ENCODE measurements around the gene ABCA13.

Gene ABCA13

GRCh38 chr7:48528646-48529045 lies 357.4 kb downstream of the ABCA13 start:
- TF ChIP-seq, protein P1, sequence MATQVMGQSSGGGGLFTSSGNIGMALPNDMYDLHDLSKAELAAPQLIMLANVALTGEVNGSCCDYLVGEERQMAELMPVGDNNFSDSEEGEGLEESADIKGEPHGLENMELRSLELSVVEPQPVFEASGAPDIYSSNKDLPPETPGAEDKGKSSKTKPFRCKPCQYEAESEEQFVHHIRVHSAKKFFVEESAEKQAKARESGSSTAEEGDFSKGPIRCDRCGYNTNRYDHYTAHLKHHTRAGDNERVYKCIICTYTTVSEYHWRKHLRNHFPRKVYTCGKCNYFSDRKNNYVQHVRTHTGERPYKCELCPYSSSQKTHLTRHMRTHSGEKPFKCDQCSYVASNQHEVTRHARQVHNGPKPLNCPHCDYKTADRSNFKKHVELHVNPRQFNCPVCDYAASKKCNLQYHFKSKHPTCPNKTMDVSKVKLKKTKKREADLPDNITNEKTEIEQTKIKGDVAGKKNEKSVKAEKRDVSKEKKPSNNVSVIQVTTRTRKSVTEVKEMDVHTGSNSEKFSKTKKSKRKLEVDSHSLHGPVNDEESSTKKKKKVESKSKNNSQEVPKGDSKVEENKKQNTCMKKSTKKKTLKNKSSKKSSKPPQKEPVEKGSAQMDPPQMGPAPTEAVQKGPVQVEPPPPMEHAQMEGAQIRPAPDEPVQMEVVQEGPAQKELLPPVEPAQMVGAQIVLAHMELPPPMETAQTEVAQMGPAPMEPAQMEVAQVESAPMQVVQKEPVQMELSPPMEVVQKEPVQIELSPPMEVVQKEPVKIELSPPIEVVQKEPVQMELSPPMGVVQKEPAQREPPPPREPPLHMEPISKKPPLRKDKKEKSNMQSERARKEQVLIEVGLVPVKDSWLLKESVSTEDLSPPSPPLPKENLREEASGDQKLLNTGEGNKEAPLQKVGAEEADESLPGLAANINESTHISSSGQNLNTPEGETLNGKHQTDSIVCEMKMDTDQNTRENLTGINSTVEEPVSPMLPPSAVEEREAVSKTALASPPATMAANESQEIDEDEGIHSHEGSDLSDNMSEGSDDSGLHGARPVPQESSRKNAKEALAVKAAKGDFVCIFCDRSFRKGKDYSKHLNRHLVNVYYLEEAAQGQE (IDR thresholded peaks at IDR 0.05; ENCODE audit: insufficient read depth in 1 of 2, low read depth in 2 of 2, low read length in 2 of 2) = no peak
- TF ChIP-seq TAF1 (IDR thresholded peaks at IDR 0.05; ENCODE audit: borderline replicate concordance, insufficient read depth, low read length) (no peak), POLR2AphosphoS5 (IDR thresholded peaks at IDR 0.05; ENCODE audit: low read depth, low read length) (no peak), SIN3A (IDR thresholded peaks at IDR 0.05; ENCODE audit: borderline replicate concordance, insufficient read depth, low read length) (no peak), FOXP2 (optimal IDR thresholded peaks at IDR 0.05; ENCODE audit: borderline replicate concordance, extremely low read depth, extremely low read length, insufficient read depth) (no peak)

- TF ChIP-seq FOXP2 (optimal IDR thresholded peaks at IDR 0.05; ENCODE audit: borderline replicate concordance, extremely low read depth, extremely low read length, insufficient read depth) = no peak
- no peak for TF ChIP-seq POLR2AphosphoS5 (IDR thresholded peaks at IDR 0.05; ENCODE audit: low read depth, low read length)
- no peak for TF ChIP-seq TAF1 (IDR thresholded peaks at IDR 0.05; ENCODE audit: borderline replicate concordance, insufficient read depth, low read length)
These were observed 366.3 kb downstream of the ABCA13 start for GRCh38 chr7:48537561-48537960.

GRCh38 chr7:48540746-48541145 lies 369.5 kb downstream of the ABCA13 start:
- TF ChIP-seq, protein P1 (IDR thresholded peaks at IDR 0.05; ENCODE audit: insufficient read depth in 1 of 2, low read depth in 2 of 2, low read length in 2 of 2) = no peak
- no peak for TF ChIP-seq POLR2AphosphoS5 (IDR thresholded peaks at IDR 0.05; ENCODE audit: low read depth, low read length)
- no peak for TF ChIP-seq FOXP2 (optimal IDR thresholded peaks at IDR 0.05; ENCODE audit: borderline replicate concordance, extremely low read depth, extremely low read length, insufficient read depth)
- TF ChIP-seq TAF1 (IDR thresholded peaks at IDR 0.05; ENCODE audit: borderline replicate concordance, insufficient read depth, low read length) = no peak
- TF ChIP-seq SIN3A (IDR thresholded peaks at IDR 0.05; ENCODE audit: borderline replicate concordance, insufficient read depth, low read length) = no peak

DNA sequence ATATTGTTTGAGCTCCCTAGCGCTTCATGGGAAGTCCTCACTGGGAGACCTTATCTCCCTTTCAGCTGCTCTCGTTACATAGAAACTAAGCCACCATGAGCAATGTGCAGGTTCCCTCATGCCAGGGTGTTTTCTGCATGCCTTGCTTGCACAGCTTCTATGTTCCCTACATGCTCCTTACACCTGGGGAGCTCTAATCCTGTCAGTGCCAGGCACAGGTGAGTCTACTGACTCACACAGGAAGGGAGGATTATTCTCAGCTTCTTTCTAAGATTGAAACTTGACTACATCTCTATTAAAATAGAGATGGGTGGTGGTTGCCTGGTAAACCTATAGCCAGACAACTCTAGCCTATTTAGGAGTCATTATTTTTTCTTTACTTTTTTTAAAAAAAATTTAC lies 377.4 kb downstream of the ABCA13 start:
- TF ChIP-seq POLR2AphosphoS5 (IDR thresholded peaks at IDR 0.05; ENCODE audit: low read depth, low read length) (no peak), SIN3A (IDR thresholded peaks at IDR 0.05; ENCODE audit: borderline replicate concordance, insufficient read depth, low read length) (no peak), TAF1 (IDR thresholded peaks at IDR 0.05; ENCODE audit: borderline replicate concordance, insufficient read depth, low read length) (no peak), FOXP2 (optimal IDR thresholded peaks at IDR 0.05; ENCODE audit: borderline replicate concordance, extremely low read depth, extremely low read length, insufficient read depth) (no peak)
- TF ChIP-seq, protein P1 (IDR thresholded peaks at IDR 0.05; ENCODE audit: insufficient read depth in 1 of 2, low read depth in 2 of 2, low read length in 2 of 2) = no peak

DNA sequence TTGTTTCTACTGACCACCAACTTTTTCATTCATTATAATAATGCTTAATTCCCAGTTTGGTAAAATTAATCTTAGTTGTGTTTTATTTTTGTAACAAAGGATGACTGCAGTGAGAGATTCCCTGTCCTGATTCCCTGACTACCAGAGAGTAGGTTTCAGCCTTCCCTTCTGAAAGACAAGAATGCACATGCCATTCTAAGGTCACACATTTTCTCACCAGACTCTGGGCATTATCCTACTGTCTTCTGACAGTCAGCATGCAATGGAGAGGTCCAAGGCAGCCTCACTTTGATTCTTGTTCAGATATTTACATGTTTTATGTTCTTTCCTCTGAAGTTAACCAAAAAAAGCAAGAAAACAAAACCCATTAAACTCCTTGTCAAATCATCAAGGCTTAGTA lies 380.4 kb downstream of the ABCA13 start:
- TF ChIP-seq FOXP2 (optimal IDR thresholded peaks at IDR 0.05; ENCODE audit: borderline replicate concordance, extremely low read depth, extremely low read length, insufficient read depth) = no peak
- no peak for TF ChIP-seq SIN3A (IDR thresholded peaks at IDR 0.05; ENCODE audit: borderline replicate concordance, insufficient read depth, low read length)
- TF ChIP-seq, protein P1 (IDR thresholded peaks at IDR 0.05; ENCODE audit: insufficient read depth in 1 of 2, low read depth in 2 of 2, low read length in 2 of 2) = no peak
- TF ChIP-seq TAF1 (IDR thresholded peaks at IDR 0.05; ENCODE audit: borderline replicate concordance, insufficient read depth, low read length) = no peak
- no peak for TF ChIP-seq POLR2AphosphoS5 (IDR thresholded peaks at IDR 0.05; ENCODE audit: low read depth, low read length)
